Mononuclear cell (primary cell): ENCODE measurements around the gene GNL3. TPM values are rescaled to one million over a fixed set of nuclear protein-coding genes. Genes with fewer than 3 reads are reported as not detected.
A peak's percentile ranks its signal among the peaks of the same experiment; 100 is the strongest.
"Not testable (repeated sequence)": the region's sequence is repeated elsewhere in the genome, so short reads cannot be mapped to it uniquely, and the experiment has no call there.

ENCODE experiments used
- H3K27me3 ChIP-seq: 2 replicates; pipeline ENCODE4 v1.6.0; 2011; ENCODE audit warnings: low read length, control low read depth; ENCODE audit not compliant: insufficient read depth
- H3K4me1 ChIP-seq: 2 replicates; pipeline ENCODE4 v1.5.1; 2011; ENCODE audit warnings: mild to moderate bottlenecking, low read length, control low read depth; ENCODE audit not compliant: insufficient read depth
- H3K4me3 ChIP-seq: 2 replicates; pipeline ENCODE4 v1.5.1; 2011; ENCODE audit warnings: mild to moderate bottlenecking, low read length, moderate library complexity
- H3K9me3 ChIP-seq: 2 replicates; pipeline ENCODE4 v1.5.1; 2011; ENCODE audit warnings: low read depth, mild to moderate bottlenecking, control low read depth, low read length
- total RNA-seq: library from RNA; depleted of rRNA; stranded (reverse); fragments of >200 nt; gene quantifications from one replicate; pipeline ENCODE4 v1.2.3, GENCODE V29; 2012

The GNL3 gene, protein sequence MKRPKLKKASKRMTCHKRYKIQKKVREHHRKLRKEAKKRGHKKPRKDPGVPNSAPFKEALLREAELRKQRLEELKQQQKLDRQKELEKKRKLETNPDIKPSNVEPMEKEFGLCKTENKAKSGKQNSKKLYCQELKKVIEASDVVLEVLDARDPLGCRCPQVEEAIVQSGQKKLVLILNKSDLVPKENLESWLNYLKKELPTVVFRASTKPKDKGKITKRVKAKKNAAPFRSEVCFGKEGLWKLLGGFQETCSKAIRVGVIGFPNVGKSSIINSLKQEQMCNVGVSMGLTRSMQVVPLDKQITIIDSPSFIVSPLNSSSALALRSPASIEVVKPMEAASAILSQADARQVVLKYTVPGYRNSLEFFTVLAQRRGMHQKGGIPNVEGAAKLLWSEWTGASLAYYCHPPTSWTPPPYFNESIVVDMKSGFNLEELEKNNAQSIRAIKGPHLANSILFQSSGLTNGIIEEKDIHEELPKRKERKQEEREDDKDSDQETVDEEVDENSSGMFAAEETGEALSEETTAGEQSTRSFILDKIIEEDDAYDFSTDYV
- 110 TPM for total RNA-seq

DNA sequence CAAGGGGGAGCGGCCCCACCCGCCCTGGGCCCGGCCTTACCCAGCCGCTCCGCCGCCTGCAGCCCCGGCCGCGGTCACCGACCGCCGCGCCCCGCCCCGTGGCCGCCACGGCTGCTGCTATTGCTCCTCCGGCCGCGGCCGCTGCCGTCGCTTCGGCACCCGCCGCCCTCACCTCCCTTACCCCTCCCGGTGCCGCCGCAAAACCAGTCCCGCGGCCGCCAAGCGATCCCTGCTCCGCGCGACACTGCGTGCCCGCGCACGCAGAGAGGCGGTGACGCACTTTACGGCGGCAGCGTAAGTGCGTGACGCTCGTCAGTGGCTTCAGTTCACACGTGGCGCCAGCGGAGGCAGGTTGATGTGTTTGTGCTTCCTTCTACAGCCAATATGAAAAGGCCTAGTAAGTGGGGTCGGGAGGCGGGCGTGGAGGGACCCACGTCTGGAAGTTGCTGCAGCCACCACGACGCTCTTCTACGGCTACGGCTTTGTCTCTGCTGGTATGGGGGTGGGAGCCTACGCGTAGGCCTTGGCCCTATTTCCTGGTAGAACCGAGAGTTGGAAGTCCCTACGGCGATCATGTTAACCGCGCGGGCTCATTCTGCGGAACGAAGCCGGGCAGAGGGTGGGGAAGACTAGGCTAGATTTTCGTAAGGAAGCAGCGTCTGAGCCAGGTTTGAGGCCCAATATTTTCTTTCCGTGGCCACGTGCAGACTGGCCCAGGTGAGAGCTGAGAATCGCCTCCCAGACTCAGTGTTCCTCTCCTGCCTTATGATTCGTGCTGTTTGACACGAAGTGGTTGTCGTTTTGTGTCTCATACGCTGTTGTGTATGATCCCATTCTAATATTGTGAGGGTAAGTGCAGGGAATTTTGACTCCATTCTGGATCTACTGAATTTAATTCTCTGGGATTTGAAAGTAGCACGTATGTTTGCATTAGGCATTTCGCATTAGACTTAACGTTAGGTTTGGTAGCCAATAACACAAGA lies at the start of gene GNL3, which contains the start of gene PBRM1:
Gene GNL3 (plus strand): TSS at position 324 of the 983 bp plus-strand sequence. CDS start 61 bp downstream, at position 385.
Gene PBRM1 (minus strand): TSS at position 205 of the 983 bp plus-strand sequence.
- Histone ChIP-seq H3K4me1 (peaks cover 49% of the 10 kb centered on the region), H3K27me3 (no peaks in the 10 kb centered on the region), H3K4me3 (peak within 1 kb of the TSS; percentile 69), H3K9me3 (no peaks in the 10 kb centered on the region)

DNA sequence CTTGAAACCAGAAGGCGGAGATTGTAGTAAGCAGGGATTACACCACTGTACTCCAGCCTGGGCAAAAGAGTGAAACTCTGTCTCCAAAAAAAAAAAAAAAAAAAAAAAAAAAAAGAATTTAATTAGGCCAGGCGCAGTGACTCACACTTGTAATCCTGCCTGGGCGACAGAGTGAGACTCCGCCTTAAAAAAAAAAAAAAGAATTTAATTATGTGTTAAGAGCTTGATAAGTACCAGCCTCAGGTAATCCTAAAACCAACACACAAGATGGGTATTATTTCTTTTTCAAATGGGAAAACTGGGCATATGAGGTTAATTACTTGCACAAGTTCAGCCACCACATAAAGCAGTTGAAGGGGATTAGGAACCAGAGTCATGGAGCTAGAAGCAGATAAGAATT lies 49.2 kb upstream of the GNL3 start:
- no peaks in the 10 kb centered on the region for H3K27me3 ChIP-seq
- no peaks in the 10 kb centered on the region for H3K4me1 ChIP-seq
- no peaks in the 10 kb centered on the region for H3K9me3 ChIP-seq
- H3K4me3 ChIP-seq: no peak overlapping the region

DNA sequence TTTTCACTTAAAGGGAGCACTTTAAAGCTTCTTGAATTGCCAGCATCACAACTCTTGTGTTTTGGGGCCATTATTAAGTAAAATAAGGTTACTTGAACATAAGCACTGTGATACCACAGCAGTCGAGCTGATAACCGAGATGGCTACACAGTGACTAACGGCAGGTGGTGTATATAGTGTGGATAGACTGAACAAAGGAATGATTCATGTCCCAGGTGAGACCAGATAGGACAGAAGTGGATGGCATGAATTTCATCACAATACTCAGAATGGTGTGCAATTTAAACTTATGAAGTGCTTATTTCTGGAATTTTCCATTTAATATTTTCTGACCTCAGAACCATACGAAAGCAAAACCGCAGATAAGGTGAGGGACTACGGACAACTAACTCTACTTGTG lies 40.3 kb upstream of the GNL3 start:
- Histone ChIP-seq H3K4me3 (no peak overlapping the region), H3K27me3 (no peaks in the 10 kb centered on the region), H3K4me1 (no peaks in the 10 kb centered on the region), H3K9me3 (no peaks in the 10 kb centered on the region)

DNA sequence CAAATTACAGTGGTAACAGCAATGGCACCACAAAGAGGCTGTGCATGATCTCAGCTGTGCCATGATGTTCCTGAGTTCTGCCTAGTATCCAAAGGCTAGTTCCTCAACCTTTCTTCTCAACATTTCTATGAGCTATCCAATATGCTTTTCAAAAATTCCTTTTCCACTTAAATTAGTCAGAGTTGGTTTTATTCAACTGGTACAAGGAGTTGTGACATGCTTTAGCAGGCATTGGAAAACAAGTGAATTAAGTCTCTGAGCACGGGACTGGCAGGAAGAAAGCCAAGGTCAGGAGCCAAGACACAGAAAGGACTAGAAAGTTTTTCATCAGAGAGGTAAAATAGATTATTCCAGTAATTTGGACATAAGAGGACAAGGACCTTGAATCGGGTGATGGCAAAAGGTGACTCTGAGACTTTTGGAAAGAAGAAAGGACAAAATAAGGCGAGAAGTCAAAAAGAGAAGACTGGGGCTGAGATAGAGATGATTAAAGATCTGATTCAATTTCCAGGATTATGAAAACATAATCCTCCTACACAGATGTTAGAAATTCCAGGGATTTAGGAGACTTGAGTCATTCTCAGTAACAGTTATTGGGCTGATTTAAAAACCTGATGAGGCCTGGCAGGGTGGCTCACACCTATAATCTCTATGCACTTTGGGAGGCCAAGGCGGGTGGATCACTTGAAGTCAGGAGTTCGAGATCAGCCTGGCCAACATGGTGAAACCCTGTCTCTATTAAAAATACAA lies 36.2 kb upstream of the GNL3 start:
- H3K9me3 ChIP-seq: no peaks in the 10 kb centered on the region
- H3K4me1 ChIP-seq: no peaks in the 10 kb centered on the region
- no peaks in the 10 kb centered on the region for H3K27me3 ChIP-seq
- no peak overlapping the region for H3K4me3 ChIP-seq

DNA sequence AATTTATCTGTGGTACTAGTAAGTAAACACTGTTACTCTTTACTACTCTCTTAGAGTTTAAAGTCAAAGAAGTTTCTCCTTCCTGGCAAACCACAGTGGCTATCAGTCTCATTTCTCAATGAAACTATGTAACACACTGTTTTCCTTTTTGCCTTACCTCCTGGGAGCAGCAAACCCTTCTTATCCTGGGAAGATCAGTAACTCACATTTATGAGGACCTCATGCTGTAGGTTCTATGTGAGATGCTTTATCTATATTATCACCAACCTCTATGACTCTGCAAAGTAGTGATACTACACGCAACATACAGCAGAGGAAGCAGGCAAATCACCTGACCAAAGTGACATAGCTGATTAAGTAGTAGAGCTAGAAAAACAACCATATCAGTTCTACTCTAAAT lies 35.4 kb upstream of the GNL3 start:
- Histone ChIP-seq H3K4me1 (no peaks in the 10 kb centered on the region), H3K9me3 (no peaks in the 10 kb centered on the region), H3K27me3 (no peaks in the 10 kb centered on the region), H3K4me3 (no peak overlapping the region)

DNA sequence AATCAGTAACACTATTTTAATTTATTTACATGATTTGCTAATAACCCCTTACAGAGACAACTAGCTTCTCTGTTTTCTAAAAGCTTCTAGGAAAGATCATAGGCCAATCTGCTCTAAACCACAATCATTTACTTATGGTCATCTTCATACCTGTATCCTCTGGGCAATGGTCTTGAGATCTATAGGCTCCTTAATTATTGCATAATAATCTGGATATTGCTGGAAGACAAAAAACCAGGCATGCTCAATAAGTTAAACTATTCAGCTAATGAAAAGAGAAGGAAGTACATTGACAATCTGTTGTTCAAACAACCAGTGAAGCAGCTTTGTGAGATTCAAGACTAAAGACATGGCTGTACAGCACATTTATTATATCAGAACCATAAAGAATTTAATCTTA lies 34.2 kb upstream of the GNL3 start:
- H3K27me3 ChIP-seq: no peaks in the 10 kb centered on the region
- H3K4me1 ChIP-seq: no peaks in the 10 kb centered on the region
- no peaks in the 10 kb centered on the region for H3K9me3 ChIP-seq
- H3K4me3 ChIP-seq: no peak overlapping the region

DNA sequence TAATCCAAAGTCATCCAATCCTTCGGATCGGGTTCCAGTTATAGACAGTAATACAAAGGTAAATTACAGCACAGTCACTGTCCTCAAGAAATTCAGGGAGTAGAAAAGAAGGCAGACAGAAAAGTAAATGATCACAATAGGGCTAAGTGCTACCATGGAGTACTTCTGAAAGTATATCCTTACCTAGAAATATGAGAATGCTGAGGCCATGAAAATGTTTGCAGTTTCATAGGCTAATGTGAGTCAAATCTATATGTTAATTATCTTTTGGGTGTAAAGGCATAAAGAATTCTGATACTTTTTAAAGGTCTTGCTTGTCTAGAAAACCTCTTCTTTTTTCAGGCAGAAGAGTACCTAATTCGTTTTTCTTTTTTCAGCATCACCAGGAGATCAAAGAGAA lies 29.9 kb upstream of the GNL3 start:
- no peaks in the 10 kb centered on the region for H3K4me1 ChIP-seq
- no peaks in the 10 kb centered on the region for H3K9me3 ChIP-seq
- no peaks in the 10 kb centered on the region for H3K27me3 ChIP-seq

DNA sequence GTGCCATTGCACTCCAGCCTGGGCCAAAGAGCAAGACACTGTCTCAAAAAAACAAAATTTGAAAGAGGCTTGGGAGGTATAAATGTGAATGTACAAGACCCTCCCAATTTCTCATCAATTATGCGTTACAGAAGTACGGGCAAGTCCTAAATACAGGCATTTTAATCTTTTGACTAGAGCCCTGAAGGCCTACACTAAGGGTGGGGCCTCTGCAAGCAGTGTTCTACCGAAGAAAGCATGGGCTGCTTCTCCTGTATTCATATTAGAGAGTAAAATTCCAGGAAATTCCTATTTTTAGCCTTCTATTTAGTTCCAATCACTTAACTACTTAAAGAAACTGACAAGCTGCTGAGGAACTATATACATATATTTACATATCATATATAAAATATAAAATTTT lies 25.8 kb upstream of the GNL3 start:
- H3K4me1 ChIP-seq: no peaks in the 10 kb centered on the region
- H3K27me3 ChIP-seq: no peaks in the 10 kb centered on the region

More for the DNA sequence above, 29.9 kb upstream of the GNL3 start:
- H3K4me3 ChIP-seq: no peak overlapping the region

DNA sequence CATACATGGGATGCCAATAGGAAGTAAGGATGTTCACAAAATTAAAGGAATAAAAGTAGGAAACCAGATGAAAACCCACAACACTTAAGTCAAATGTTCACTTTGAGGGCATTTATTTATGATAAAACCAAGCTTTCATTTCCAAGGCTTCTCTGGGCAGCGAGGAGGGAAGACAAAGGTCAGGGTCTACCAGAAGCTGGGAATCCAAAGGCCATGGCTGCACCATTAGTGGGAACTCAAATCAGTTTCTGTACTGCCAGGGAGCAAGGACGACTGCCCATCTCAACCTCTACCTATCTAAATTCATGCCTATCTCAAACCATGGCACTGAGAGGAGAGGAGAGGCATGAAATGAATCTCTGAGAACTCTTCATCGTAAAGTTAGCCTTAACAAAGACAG lies 22.7 kb upstream of the GNL3 start:
- H3K9me3 ChIP-seq: no peaks in the 10 kb centered on the region
- H3K4me3 ChIP-seq: no peak overlapping the region
- no peaks in the 10 kb centered on the region for H3K27me3 ChIP-seq
- H3K4me1 ChIP-seq: no peaks in the 10 kb centered on the region

More for the DNA sequence above, 25.8 kb upstream of the GNL3 start:
- Histone ChIP-seq H3K4me3 (no peak overlapping the region), H3K9me3 (no peaks in the 10 kb centered on the region)

DNA sequence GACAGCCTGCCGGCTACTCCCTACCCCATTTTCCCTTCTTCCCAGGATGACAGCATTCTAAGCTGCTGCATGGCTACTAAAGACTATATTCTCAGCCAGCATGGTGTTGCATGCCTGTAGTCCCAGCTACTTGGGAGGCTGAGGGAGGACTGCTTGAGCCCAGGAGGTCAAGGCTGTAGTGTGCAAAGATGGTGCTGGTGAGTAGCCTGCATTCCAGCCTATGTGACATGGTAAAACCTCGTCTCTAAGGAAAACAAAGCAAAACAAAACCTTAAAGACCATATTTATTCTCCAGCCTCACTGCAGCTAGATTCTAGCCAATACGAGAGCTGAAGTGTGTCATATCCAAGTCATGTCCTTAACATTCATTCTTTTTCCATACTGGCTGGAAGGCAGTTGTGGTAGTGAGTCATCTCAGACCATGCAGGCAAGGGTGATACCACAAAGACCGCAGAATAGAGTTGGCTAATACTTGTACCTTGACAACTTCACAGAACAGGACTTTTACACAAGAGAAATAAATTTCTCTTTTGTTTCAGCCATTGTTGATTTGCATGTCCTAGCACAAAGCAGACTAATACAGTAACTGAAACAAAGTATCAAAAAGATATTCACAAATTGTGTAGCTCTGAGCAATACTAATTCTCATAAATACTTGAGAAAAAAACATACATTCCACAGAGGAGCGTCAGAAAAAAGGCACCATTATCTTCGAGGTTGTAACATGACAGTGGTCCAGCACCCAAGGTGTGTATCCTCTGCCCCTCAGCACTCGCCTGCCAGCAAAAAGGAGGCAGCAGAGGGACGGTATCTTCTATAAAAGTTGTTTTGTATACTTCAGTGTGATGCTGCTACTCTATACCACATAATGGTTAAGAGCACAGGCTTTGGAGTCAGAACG lies 15.0 kb upstream of the GNL3 start:
- Histone ChIP-seq H3K4me1 (peaks cover 29% of the 10 kb centered on the region), H3K9me3 (no peaks in the 10 kb centered on the region), H3K4me3 (no peak overlapping the region), H3K27me3 (no peaks in the 10 kb centered on the region)

DNA sequence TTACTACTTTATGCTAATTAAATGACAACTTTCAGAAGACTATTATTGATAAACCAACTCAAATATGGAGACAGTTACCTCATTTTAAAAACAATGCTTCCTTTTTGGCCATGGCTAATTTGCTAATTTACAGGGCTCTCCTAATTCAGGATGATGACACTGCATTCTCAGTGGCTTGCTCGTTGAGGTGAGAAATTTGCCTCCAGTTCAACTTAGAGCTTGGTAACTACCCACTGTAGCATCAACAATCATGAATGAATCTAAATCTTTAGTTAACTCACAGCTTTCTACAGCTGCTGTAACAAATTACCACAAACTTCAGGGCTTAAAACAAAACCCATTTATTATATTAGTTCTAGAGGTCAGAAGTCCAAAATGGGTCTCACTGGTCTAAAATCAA lies 14.2 kb upstream of the GNL3 start:
- H3K4me3 ChIP-seq: no peak overlapping the region
- H3K9me3 ChIP-seq: no peaks in the 10 kb centered on the region
- H3K27me3 ChIP-seq: no peaks in the 10 kb centered on the region
- peaks cover 29% of the 10 kb centered on the region for H3K4me1 ChIP-seq

DNA sequence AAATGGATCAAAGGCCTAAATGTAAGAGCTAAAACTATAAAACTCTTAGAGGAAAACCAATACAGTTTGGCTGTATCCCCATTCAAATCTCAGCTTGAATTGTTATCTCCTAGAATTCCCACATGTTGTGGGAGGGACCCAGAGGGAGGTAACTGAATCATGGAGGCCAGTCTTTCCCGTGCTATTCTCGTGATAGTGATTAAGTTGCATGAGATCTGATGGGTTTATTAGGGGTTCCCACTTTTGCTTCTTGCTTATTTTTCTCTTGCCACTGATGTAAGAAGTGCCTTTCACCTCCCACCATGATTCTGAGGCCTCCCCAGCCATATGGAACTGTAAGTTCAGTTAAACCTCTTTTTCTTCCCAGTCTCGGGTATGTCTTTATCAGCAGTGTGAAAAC lies 9.6 kb upstream of the GNL3 start:
- H3K9me3 ChIP-seq, H3K4me3 ChIP-seq, H3K27me3 ChIP-seq: not testable (repeated sequence)
- H3K4me1 ChIP-seq: peaks cover 23% of the 10 kb centered on the region

DNA sequence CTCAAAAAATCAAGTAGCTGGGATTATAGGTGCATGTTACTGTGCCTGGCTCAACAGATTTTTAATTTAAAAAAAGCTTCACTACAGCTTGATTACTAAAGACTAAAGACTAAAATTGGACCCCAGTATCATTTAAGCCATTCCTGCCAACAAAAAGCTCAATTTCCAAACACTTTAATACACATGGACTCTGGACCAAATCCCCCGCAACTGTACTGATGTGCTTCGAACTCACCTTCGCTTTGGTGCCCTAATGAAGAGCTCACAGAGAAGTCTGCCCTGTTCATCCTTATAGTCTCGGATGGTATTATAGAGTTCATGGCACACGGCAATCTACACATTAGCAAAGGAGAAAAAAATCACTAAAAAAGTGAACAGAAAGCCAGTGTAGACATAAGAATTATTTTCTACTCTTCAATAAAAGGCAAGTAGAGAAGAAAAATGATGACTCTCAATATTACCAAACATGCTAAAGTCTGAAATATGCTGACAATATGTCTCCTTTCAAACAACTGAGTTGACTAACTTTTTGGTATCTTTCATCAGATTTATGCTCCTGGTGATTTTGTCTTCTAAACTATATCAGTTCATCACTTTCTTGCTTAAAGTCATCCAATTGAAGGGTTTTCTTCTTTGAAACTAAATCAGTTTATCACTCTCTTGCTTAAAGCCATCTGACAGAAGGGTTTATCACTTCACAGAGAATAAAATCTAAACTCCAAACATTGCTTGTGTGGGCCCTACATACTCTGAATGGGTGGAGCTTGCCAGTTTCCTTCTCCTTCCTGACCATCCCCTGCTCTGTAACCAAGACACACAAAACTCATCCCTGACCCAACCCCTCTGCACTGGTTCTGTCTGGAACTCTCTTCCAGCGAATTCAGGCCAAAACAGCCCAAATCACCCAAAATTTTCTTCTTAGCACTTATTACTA lies 7.3 kb upstream of the GNL3 start:
- H3K9me3 ChIP-seq: no peaks in the 10 kb centered on the region
- H3K4me1 ChIP-seq: peaks cover 32% of the 10 kb centered on the region
- no peak overlapping the region for H3K4me3 ChIP-seq
- no peaks in the 10 kb centered on the region for H3K27me3 ChIP-seq
